GM19328 (cell line): Measurements from ENCODE around the gene HOXA7.

Source experiments
- ATAC-seq: cut with Tn5 transposase; IDR thresholded peaks from one replicate; pipeline ENCODE4 v1.9.1; 2021; ENCODE audit warnings: mild to moderate bottlenecking, moderate library complexity; ENCODE audit not compliant: unreplicated experiment

Gene HOXA7

DNA sequence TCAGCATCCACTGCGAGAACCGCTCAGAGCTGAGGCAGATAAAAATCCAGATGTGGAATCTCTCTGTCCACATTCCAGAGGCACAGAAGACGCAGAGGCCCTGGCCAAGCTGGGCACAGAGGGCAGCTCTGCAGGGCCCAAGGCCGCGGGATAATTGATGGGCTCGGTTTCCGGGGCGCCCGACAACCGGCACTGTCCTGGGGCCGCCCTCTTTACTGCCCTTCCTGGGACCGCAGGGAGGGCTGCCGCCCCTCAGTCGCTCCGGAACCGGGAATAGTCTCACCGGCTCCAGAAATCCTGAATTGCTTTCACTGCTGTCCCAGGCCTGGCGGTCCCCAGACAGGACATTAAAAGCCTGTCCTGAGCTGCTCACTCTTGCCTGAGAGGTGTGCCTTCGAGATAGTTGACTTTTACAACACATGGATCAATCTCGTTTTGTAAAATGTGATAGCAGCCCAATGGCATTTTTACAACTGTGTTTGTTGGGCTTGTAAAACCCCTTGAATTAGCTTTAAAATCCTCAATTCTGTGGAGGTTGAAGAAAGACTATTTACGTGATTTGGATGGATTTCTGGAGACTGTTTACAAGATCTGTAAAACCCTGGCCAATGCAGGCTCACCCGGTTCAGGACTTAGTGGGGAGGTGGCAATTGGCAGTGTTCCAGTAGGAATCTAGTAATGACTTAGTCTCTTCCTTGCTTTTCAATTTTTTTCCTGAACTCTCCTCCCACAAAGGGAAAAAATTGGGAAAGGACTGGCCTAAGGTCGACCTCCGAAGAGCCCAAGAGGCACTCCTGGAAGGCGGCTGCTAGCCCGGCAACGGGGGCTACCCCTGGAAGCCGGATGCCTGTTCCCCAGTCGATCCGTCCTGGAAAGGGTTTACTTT, 7.5 kb downstream of the HOXA7 start:
- no peak for ATAC-seq

DNA sequence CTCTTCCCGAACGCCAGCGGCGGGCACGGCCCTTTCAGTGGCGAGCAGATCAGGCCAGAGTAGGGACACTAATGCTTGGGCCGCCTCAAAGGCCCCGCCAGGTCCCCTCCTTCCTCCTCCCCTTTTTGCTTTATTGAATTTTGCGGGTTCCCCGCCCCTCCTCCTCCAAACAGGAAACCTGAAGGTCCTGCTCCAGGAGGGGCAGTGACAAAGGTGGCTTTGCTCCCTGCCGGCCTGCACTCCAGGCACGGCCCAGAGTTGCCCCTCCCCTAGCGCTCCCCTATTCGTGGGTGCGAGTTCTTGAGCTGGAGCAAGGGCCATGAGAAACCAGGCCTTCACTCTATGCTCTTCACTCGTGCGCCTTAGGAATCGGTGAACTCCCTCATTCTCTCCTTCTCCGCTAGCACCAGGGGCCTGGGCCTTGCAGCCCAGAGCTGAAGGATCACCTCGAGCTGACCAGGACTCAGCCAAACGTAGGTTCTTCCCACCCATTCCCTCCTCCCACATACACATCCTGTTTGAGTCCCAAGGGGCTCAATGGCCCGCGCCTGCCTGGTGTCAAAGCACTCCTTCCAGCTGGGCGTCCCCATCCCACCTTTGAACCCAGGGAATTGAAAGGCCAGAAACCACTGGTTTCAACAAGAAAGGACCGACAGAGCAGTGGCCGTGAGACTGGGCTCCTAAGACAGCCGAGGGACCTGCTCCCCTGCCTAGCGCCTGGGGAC, 8.3 kb downstream of the HOXA7 start:
- ATAC-seq: no peak

DNA sequence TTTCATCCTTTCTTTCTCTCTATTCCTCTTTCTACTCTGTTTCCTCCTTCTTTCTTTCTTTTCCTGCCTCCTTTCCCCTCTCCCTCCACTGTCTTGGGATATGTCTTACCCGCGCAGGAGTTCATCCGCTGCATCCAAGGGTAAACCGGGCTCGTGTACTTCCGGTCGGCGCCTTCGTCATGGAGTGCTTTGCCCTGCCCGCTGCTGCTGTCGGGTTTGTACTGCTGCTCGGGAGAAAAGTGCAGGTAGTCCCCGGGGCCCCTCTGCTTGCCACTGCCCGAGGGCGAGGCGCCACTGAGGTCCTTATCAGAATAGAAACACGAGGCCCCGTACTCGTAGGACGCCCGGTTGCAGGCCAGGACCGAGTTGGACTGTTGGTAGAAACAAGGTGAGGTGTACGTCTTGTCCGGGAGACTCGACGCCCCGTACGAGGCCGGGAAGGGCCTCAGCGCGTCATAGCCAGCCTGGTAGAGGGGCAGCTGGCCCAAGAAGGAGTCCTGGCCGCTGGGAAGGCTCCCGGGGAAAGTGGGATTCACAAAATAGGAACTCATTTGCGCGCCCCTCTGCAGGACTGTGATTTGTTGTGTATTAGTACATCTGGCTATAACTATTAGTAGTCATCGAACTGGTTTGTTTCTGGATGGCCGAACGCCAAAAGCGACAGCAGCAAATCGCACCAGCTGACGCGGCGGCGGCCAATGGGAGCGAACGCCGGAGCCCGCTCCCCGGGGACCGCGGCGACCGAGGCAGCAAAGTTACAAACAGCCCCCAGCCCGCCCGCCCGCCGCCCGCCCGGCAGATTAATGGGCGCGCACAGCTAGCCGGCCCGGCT, 9.1 kb downstream of the HOXA7 start, which contains the start of gene HOXA6:
Gene HOXA6 (minus strand): TSS at position 576 of the 832 bp plus-strand sequence. CDS start 25 bp downstream, at position 551.
- no peak for ATAC-seq

DNA sequence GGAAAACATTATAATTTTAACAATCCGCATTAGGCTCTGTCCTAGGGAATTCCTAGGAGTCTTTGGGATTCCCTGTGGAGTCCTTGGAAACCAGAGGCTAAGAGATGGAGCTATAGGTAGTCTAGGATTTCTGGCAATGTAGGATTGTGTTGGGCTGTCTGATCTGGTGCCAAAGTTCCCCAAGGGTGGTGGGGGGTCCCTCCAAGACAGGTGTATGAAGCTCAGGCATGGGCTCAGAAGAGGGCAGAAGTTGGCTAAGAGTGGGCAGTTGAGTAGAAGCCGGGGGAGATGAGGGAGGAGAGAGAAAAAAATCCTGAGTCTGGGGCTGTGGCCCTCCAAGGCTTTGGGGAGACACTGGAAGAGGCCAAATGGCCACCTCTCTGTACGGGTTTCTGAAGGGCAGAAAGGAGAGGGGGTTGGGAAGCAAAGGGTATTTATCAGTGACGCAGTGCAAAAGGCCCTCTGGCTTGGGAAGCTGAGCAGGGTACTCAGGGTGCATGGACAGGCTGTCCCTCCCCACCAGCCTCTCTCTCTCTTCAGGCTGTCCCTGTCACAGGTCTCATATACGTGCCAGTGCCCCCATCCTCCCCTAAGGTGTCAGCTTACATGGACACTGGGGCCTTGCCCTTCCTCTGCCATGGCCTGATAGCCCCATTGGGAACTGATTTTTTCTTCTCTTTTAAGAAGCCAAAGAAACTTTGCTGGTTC, 9.8 kb downstream of the HOXA7 start:
- ATAC-seq: no peak

DNA sequence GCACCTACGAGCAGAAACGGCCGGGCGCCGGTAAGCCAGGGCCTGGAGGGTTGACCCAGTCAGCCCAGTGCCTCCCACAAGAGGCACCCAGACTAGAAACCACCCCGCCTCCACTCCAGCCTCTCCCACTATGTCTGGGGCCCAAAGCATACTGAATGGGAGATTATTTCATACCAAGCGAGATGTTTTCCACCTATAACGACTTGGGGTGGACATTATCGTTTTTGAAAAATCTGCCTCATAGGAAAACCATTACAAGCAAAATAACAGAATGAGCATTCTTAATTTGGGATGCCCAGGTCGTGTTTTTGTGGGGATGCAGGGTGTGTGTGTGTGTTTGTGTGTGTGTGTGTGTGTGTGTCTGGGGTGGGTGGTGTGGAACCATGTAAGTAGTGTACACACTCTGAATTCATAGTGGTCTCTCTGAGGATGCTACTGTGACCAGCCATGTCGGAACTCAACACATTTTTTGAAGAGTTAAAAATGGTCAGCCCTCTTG, 10.5 kb downstream of the HOXA7 start:
- ATAC-seq: no peak

DNA sequence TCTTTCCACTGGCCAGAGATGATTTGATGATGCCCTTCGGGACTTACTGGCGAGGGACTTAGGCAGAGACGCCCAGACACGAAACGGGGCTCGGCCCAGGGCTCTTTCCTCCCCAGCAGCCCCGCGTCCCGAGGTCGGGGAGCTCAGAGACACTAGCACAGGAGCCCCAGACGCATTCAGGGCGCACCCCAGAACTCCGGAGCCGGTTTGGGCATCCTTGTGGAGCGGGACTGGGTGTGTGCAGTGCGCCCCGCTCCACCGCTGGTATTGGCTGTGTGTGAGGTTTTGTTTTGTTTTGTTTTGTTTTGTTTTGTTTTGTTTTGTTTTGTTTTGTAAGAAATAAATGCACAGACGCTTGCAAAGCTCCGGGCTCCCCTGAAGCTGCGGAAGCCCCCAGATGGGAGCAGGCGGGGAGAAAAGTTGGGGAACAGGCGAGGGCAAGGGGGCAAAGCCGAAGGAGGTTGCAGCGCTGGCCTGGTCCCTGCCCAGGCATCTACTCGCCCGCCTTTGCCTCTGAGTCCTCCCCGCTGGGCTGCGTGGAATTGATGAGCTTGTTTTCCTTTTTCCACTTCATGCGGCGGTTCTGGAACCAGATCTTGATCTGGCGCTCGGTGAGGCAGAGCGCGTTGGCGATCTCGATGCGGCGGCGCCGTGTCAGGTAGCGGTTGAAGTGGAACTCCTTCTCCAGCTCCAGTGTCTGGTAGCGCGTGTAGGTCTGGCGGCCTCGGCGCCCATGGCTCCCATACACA, 11.1 kb downstream of the HOXA7 start:
- ATAC-seq: no peak

DNA sequence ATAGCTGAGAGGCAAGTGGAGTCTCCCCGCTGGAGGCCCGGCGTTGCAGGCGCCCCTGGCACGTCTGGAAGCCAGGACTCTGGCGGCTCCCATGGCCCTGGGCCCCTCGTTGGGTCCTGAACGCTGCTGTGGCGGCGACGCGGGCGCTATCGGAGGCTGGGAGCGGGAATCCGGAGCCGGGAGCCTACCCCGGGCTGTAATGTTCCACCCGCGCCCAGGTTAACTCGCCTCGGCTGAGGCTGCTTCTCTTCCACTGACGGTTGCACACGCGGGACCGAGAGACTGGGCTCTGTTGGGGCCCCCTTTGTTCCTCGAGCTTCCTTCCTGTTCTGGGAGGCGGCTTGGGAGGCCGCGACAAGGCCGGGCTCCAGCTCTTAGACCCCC, 11.7 kb downstream of the HOXA7 start:
- no peak for ATAC-seq

DNA sequence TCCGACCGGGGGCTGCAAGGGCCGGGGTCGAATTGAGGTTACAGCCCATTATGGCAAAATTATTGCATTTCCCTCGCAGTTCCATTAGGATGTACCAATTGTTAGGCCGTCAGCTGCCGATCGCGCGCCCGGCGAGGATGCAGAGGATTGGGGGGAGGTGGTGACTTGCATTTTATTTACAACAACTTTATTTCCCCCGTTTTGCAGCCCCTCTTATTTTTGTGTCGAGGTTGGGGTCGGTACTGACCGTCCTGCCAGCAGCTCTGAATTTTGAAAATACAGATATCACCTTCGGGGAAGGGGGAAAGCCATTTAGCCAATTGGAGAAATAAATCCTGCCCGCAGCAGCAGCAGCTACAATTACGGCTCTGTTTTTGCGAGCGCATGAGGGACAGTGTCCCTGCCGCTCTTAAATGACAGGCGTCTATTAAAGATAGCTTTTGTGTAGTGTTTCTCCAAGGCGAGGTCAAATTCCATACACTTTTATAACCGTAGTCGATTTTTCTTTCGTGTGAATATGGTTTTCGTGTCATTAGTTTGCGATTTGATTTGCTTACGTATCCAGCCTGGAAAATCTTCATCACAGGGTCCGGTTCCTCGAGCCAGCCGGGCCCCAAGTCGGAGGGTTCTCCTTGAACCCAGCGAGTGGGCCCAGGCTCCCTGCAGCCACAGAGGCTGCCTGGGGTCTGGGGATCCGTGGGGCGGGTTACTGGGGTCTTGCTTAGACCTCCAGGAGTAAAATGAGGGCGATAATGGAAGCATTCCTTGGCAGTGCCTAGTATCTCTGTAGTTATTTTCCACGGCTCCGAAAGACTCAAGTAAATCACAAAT, 12.3 kb downstream of the HOXA7 start:
- no peak for ATAC-seq

DNA sequence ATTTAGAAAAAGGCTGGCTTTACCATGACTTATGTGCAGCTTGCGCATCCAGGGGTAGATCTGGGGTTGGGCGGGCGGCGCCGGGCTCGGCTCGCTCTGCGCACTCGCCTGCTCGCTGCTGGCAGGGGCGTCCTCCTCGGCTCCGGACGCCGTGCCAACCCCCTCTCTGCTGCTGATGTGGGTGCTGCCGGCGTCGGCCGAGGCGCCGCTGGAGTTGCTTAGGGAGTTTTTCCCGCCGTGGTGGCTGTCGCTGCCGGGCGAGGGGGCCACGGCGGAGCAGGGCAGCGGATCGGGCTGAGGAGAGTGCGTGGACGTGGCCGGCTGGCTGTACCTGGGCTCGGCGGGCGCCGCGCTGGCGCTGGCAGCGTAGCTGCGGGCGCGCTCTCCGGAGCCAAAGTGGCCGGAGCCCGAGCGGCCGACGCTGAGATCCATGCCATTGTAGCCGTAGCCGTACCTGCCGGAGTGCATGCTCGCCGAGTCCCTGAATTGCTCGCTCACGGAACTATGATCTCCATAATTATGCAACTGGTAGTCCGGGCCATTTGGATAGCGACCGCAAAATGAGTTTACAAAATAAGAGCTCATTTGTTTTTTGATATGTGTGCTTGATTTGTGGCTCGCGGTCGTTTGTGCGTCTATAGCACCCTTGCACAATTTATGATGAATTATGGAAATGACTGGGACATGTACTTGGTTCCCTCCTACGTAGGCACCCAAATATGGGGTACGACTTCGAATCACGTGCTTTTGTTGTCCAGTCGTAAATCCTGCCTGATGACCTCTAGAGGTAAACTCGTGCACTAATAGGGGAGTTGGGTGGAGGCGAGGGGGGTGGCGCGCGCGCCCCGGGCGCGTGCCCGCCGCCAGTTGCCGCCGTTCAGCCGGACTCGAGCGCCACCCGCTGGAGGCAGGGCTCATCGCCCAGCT, 13.2 kb downstream of the HOXA7 start, which contains the start of gene HOXA5:
Gene HOXA5 (minus strand): TSS at position 659 of the 927 bp plus-strand sequence. CDS start 74 bp downstream, at position 585.
- ATAC-seq: no peak

DNA sequence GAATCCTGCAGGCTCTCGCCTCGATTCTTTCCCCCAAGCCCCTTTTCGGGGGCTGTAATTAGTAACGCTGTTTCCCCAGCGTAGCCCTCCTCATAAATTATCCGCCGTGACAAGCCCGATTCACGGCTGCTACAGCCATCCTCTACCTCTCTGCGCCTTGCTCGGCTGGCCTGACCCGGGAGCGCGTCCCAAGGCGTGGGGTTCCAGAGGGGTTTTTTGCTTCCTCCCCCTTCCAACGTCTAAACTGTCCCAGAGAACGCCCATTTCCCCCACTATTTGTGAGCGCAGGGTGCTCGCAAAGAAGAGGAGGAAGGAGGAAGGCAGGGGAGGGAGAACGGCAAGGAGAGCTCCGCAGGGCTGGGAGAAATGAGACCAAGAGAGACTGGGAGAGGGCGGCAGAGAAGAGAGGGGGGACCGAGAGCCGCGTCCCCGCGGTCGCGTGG, 13.9 kb downstream of the HOXA7 start:
- ATAC-seq: no peak

DNA sequence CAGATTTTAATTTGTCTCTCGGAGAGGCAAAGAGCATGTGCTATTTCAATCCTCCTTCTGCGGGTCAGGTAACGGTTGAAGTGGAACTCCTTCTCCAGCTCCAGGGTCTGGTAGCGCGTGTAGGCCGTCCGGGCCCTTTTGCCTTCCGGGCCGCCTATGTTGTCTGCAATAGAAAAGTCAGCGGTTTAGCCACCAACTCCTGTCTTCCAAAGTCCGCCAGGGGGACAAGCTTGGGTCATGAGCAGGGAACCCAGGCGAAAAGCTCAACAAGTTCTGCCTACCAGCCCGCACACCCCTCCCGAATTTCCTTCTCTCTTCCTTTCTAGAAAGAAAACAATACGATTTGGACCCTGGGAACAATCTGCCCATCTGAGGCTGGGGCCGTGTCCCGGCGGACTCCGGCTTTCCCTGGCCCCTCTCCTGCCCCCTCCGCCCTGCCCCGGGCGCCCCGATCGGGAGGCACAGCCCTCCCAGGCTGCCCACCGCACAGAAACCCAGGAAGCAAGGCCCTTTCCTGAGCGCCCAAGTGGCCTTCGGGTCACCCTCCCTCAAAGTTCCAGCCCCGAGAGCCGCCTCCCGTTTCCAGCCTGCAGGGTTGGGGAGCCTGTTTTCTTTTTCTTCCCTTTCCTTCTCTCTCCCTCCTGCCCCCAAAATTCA, 14.4 kb downstream of the HOXA7 start:
- no peak for ATAC-seq

DNA sequence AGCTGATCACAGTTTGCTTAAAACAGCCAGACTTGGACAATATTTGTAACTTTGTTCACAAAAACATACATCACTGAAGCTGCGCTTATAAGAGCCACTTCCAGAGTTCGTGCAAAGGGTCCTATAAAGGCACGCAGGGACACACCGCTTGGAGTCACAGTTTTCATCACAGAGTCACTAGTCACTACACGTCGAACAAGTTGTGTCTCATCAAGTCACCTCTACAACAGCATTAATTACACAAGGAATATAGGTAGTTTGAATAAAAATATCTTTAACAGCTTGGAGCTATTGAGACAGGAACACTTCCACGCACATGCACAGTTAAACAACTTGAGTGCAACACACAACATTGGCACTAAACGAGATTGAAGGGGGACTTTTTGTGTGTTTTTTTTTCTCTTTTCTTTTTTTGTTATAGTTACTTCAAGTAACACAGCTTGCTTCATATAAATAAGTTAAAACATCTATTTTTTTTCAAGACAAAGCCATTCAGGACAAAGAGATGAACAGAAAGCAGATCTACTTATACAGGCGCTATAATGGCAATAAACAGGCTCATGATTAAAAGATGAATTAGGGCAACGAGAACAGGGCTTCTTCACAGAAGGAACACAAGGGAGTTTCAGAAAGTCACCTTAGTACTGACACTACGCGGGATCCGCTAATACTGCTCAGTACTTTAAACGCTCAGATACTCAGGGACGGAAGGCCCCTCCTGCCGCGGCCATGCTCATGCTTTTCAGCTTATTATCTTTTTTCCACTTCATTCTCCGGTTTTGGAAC, 15.1 kb downstream of the HOXA7 start:
- no peak for ATAC-seq

DNA sequence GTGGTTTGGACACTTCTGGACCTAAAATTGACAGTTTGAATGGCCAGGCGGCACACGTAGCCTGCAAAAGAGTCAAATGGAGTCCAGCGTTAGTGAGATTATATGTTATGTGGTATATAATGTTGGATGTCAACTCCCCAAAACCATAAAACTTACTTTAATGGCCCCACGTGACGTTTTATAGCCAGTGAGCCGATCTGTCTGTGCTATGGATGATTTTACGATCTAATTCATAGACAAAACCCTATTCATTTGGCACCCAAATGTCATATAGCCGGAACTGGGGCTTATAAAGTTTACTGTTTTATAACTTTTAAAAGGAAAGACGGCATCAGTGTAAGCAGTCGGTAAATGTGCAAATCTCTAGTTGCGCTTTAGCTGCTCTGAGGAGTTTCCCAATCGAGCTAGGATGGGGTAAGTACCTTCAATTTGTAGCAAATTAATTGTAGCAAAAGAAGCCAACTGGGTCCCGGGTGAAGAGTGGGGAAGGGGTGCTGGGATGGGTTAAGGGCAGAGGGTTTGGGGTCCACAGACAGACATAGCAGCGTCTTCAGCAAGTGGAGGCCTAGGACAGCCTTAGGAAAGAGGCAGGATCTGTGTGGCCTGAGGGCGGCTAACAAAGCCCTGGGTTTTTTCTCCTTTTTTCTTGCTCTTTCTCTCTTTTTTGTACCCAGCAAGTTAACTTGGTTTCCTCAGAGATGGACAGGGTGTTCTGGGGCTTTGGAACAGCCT, 16.2 kb downstream of the HOXA7 start:
- no peak for ATAC-seq

DNA sequence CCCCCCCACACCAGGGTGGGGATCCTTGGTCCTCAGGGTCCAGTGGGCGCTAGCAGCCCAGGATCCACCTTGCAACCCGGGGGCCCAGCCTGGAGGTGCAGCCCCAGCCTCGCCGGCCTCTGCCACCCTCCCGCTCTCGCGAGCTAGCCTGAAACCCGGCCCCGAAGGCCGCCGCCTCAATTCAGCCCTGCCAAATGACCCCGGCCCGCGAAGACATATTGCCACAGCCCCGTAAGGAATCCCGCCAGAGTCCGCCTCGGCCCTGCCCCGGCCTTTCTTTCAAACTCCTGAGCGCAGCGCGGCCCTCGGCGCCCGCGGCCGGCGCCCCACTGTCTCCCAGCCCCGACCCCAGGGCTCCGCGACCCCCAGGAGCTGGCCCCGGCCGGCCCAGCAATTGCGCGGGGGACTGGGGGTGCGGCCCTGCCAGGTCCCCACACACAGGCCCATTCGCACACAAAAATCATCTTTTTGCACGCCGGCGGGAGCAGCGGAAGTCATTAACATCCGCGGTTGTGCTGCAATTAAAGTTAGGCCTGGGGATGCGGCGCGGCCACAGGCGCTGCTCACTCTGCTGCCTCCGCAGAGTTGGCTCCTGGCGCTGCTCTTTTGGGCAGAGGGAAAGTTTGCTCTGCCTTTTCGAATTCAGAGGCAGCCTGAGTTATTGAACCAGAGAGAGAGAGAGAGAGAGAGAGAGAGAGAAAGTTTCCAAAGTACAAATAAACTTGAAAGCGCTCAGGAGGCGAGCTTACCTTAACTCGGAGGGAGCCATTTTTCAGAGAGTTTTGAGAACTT, 16.9 kb downstream of the HOXA7 start:
- no peak for ATAC-seq

DNA sequence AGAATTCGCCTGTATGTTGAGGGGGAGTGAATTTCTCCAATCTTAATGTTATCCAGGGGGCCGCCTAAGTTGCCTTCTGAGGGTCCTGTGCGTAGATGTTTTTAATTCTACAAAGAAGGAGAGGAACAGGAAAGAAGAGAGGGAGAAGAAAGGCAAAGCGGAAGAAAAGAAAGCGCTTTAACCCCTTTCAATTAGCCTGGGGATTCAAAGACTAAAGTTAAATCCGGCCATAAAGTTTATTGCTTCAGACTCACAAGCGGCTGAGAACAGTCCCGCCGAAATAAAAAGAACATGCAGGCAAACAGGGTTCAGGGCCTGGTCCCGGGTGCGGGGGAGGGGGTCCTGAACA, 17.5 kb downstream of the HOXA7 start:
- no peak for ATAC-seq
